HG03060 (cell line): ENCODE data around the gene IP6K3.

Source experiments
- ATAC-seq: cut with Tn5 transposase; IDR thresholded peaks from one replicate; pipeline ENCODE4 v1.9.1; 2021; ENCODE audit warnings: low read depth, moderate number of reproducible peaks; ENCODE audit not compliant: unreplicated experiment

IP6K3 gene

GRCh38 chr6:33709605-33710295 lies 37.0 kb downstream of the IP6K3 start:
- no peak for ATAC-seq

DNA sequence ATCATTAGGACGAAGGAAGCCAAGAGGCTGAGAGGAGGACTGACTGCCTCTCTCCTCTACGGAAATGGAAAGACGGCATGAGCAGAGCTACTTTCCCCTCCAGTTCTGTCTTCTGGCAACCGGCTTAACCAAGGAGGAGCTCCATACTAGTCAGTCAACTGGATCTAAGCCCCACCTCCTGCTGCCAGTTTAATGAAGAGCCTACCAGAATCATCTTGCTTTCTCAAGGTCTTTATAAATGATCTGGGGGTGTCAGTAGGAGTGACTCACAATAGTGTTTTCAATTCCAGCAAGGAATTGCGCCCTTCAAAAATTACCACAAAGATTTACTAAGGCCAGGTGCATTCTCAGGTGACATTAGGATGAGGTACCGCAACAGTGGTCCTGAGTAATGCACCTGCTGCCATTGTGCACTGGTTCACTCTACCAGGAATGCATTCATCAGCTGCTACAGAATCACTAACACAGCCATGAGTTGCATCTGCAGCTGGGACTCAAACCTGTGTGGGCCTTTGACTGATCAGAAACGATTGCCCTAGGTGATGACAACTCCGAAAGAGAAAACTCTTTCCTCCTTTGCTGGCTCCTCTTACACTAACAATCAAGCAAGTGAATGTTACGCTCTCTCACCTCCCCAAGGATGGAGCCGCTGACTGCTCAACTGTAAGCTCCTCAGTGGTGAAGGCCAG lies 38.0 kb downstream of the IP6K3 start:
- no peak for ATAC-seq

DNA sequence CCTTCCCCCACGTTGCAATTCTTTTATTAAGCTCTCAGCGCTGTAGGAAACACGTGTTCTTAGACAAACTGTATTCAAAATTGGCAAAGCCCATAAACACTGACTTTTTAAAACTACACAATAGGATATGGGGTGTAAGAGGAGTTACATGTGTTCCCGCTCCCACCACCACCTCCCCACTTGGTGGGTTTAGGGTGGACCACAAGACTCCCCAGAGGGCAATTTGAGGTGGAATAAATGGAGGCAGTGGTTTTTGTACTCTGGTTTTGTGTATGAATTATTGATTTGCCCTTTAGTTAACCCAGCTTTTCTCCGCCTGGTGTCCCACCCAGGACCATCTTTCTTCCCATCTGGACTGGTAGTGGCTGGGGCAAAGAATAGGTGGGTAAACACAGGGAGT lies 38.9 kb downstream of the IP6K3 start:
- ATAC-seq, result no peak

DNA sequence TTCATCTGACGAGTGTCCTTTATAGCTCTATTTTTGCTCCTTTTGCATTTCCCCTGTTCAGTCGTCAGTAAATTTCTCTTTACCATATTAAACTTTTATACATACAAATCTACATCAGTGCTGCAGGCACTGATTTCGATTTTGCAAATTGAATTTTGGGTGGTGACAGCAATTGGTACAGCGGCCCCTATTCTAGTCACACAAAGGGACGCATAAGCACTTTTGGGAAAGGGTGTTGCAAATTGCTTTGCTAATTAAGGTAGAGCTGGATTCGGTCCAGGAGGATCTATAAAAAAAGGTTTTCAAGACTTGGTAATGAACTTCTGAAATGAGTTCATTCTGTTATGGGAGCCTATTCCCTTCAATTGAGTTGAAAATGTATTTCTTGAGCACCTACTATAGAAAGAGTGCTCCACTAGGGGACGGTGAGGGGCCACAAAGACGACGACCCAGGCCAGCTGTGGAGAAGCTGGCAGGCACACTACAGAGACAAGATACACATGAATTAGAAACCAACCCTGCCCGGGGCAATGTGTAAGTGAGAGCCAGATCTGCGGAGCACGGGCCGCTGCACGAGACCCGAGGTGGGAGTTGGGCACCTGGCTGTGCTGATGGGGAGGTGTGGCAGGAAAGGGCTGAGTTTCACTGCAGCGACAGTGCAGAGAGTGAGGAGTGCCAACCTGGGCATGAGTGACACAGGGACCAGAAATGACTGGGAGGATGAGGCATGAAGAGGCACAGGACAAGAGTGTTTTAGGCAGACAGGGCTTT lies 40.6 kb downstream of the IP6K3 start:
- no peak for ATAC-seq

DNA sequence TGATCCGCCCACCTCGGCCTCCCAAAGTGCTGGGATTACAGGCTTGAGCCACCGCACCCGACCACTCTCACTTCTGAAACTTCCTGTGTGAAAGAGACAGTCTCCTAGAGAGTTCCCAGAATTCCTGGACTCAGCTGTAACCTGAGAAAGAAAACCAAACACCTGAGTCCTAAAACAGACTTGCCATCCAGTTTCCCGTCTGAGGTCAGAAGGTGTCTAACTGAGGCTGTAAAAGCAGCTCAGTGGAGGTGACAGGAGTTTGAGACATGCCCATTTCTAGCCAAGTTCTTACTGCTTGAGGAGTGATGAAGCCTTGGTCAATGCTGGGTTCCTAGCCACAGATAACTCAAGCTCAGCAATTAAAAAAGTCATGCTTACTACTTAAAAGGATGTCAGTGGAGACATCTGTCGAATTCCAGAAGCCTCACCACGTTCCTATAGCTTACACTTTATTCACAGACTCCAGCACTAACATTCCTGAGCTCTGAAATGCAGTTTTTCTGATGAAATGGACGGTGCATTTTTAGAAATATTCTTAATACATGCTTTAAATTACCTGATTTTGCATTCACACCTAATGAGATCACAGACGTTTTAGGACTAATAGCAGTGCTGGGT lies 41.3 kb downstream of the IP6K3 start:
- no peak for ATAC-seq

DNA sequence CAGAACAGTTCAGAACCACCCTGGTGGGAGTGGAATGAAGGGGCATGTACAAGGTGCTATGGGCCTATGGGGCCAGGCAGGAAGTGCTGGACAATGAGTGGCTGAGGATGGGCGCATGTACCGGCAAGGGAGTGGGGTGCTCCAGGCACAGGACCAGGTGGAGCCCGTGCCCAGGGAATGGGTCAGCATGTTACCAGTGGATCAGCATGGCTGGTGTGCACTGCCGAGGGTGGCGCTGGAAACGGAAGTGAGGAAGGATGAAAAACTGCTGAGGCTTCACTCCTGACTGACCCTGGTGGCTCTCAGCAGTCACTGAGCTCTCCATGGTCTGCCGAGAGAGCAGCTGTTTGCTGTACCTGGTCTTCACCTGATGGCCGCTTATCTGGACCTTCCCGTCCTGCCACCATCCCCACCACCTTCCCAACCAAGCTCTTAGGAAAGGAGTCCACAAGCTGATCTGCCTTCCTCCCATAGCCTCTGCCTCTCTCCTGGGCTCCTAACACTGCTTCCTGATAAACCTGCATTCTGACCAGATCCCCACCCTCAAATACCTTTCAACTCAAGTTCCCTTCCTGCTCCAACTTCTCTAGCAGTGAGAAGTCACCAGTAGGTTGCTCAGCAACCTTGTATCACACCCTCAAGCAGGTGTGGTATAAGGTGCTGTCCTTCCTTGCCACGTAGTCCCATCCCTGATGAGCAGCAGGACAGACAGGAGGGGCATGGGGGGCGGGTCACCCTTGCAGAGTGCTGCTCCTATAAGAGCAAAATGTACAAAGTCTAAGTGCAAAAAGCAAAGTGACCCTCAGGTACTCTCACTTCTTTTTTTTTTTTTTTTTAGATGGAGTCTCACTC lies 42.3 kb downstream of the IP6K3 start:
- no peak for ATAC-seq

GRCh38 chr6:33702345-33702977 lies 44.2 kb downstream of the IP6K3 start:
- ATAC-seq, result no peak

DNA sequence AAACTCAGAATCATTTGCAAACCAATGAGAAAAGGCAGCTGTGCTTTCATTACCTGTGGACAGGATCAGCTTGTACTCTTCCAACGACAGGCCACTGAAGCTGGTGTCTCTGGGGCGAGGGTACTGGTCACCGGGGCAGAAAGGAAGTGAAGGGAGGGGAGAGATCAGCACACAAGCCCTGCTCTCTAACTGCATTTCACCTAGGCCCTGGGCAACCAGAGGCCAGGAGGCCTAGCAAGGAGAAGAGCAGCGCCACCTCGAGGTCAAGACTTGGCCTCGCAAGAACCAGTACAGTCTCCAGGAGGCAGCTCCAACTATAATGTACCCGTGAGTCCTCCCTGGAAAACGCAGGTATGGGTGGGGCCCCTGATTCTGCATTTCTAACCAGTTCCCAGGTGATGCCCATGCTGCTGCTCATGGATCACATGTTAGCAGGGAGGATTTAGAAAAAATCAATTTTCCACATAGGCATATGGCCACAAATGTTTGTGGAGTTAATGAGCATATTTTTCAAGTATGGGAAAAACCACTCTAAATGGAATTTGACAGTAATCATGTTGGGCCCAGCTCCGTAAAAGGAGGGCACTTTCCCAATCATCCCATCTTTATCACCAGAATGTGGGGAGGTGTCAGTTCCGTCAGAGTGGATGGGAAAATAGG lies 46.2 kb downstream of the IP6K3 start:
- no peak for ATAC-seq

- no peak for ATAC-seq
Observed at GRCh38 chr6:33699739-33700138, 47.0 kb downstream of the IP6K3 start.

- ATAC-seq, result no peak
Observed at GRCh38 chr6:33699131-33699530, 47.6 kb downstream of the IP6K3 start.

GRCh38 chr6:33698494-33698893 lies 48.2 kb downstream of the IP6K3 start:
- ATAC-seq, result no peak

DNA sequence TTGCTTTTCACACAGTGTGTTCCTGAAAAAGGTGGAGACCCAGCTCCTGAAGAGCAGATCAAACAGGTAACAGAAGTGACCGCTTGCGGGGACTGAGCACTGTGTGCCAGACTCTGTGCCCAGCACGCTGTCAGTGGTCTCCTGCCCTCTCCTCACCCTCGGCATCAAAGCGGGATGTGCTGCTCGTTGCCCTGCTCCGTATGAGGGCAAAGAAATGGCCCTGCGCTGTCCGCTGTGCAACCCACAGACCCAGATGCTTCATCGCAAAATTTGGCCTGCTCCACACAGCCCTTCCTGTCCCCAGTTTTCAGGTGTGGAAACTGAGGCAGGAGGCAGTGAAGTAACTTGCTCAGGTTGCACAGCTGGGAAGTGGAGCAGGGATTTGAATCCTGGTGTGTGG lies 48.9 kb downstream of the IP6K3 start:
- ATAC-seq, result no peak

DNA sequence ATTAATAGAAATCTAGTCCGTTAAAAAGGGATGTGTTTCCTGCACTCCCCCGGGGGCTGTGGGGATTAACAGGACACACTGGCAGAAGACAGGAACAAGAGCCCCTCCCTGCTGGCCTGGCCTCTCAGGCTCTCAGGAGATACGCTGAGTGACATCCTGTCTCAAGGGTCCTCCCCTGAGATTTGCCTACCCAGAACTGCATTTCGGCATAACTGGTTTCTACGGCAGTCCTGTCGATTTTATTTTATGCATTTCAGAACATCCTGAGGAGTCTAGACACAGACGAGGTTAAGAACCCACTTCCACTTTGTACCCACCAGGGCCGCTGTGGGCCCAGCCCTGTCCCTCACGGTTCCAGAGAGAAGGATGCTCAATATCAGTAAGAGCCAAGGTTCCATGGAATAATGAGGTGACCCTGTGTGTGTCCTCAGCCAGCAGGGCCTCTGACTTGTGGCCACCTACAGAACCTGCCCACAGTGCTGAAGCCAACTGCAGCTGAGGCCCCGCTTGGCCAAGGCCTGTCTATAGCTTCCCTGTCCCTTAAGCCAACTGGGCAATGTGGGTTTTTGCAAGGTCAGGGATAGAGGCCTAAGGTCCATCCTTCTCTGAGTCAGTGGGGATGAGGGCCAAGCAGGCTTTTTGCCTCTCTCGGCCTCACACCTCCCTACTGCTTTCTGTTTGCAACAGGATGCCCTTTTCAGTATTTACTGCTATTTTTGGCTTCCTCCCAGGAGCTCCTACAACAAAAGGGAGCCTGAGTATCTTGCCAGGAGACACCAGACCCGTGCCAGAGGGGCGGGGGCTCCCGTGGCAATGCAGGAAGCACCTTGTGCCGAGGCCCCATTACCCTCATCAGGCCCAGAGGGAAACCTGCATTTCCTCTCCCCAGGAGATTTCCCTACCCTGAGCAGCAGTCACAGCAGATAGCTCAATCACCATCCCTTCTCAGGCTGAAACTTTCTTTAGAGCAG lies 49.9 kb downstream of the IP6K3 start:
- ATAC-seq, result no peak

- ATAC-seq, result no peak
Observed at GRCh38 chr6:33696076-33696475, 50.6 kb downstream of the IP6K3 start.

DNA sequence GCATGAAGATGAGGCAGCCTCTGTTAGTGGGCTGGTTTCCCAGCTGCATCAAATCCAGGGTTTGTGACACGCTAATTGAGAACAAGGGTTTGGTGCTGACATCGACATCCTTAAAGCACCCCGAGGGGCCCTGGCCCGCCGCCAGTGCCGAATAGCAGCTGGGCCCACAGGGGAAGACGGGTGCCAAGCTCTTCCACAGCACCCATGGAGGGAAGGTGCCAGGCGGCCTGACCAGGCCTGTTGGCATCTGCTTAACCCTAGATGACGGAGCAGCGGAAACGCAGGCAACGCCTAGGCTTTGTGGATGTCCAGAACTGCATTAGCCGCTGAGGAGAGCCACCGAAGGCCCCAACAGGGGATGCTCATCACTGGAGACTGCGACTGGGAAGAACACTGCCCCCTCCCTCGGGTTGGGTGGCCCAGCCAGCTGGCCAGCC lies 51.2 kb downstream of the IP6K3 start:
- no peak for ATAC-seq

- no peak for ATAC-seq
Observed at GRCh38 chr6:33694977-33695376, 51.7 kb downstream of the IP6K3 start.

GRCh38 chr6:33694401-33694931 lies 52.2 kb downstream of the IP6K3 start:
- ATAC-seq, result no peak
